Mesendoderm (in vitro differentiated cells): ENCODE data around the gene FAM184B.

Experiments used
- DNase-seq: peaks from one replicate; pipeline ENCODE4 v3.0.0; 2013
- H2AK5ac ChIP-seq: 2 replicates; pipeline ENCODE4 v1.6.1; 2013; ENCODE audit warnings: low read length, inconsistent platforms
- H2BK120ac ChIP-seq: 2 replicates; pipeline ENCODE4 v1.6.1; 2013; ENCODE audit warnings: low read depth, mild to moderate bottlenecking, low read length, moderate library complexity, mixed read lengths
- H2BK15ac ChIP-seq: replicated peaks from 2 replicates; pipeline ENCODE4 v1.6.1; 2013; ENCODE audit warnings: low read depth, mild to moderate bottlenecking, moderate library complexity
- H2BK5ac ChIP-seq: 2 replicates; pipeline ENCODE4 v1.6.1; 2013; ENCODE audit warnings: low read length, inconsistent platforms
- H3K18ac ChIP-seq: 2 replicates; pipeline ENCODE4 v1.6.1; 2013; ENCODE audit warnings: mild to moderate bottlenecking, low read length, mixed read lengths
- H3K23ac ChIP-seq: one replicate; pipeline ENCODE4 v1.6.1; 2013; ENCODE audit warnings: low read length
- H3K27ac ChIP-seq: 2 replicates; pipeline ENCODE4 v1.5.1; 2013; ENCODE audit warnings: low read depth, mild to moderate bottlenecking, inconsistent platforms, low read length, moderate library complexity
- H3K27me3 ChIP-seq: 2 replicates; pipeline ENCODE4 v1.6.1; 2013; ENCODE audit warnings: low read length, control low read depth, mild to moderate bottlenecking, inconsistent platforms; ENCODE audit not compliant: insufficient read depth, poor library complexity
- H3K36me3 ChIP-seq: 2 replicates; pipeline ENCODE4 v1.6.1; 2013; ENCODE audit warnings: low read length, inconsistent platforms; ENCODE audit not compliant: control insufficient read depth, insufficient read depth
- H3K4ac ChIP-seq: one replicate; pipeline ENCODE4 v1.6.1; 2013; ENCODE audit warnings: low read depth, mild to moderate bottlenecking, low read length, moderate library complexity
- H3K4me1 ChIP-seq: 2 replicates; pipeline ENCODE4 v1.6.1; 2013; ENCODE audit warnings: low read depth, low read length, inconsistent platforms; ENCODE audit not compliant: control insufficient read depth
- H3K4me2 ChIP-seq: 2 replicates; pipeline ENCODE4 v1.6.1; 2013; ENCODE audit warnings: low read length
- H3K4me3 ChIP-seq: 2 replicates; pipeline ENCODE4 v1.5.1; 2013; ENCODE audit warnings: mild to moderate bottlenecking, low read length
- H3K56ac ChIP-seq: one replicate; pipeline ENCODE4 v1.6.1; 2013; ENCODE audit warnings: low read length
- H3K79me1 ChIP-seq: 2 replicates; pipeline ENCODE4 v1.6.1; 2013; ENCODE audit warnings: low read length, inconsistent platforms
- H3K79me2 ChIP-seq: 2 replicates; pipeline ENCODE4 v1.6.1; 2013; ENCODE audit warnings: mild to moderate bottlenecking, low read length; ENCODE audit not compliant: control insufficient read depth, insufficient read depth
- H3K9ac ChIP-seq: 2 replicates; pipeline ENCODE4 v1.6.1; 2013; ENCODE audit warnings: low read length, inconsistent platforms
- H4K5ac ChIP-seq: one replicate; pipeline ENCODE4 v1.6.1; 2013; ENCODE audit warnings: low read length
- H4K8ac ChIP-seq: one replicate; pipeline ENCODE4 v1.6.1; 2013; ENCODE audit warnings: low read depth, mild to moderate bottlenecking, control low read depth, low read length, moderate library complexity
- WGBS: extraction: QIAGEN DNeasy Blood & Tissue Kit; methylation state at CpG from one replicate; pipeline ENCODE4 v1.1.7; 2013; ENCODE audit warnings: low lambda C conversion rate, missing lambda C conversion rate; ENCODE audit not compliant: insufficient coverage; ENCODE audit errors: extremely low coverage; 5-methylcytosine and 5-hydroxymethylcytosine counted together

Gene FAM184B

DNA sequence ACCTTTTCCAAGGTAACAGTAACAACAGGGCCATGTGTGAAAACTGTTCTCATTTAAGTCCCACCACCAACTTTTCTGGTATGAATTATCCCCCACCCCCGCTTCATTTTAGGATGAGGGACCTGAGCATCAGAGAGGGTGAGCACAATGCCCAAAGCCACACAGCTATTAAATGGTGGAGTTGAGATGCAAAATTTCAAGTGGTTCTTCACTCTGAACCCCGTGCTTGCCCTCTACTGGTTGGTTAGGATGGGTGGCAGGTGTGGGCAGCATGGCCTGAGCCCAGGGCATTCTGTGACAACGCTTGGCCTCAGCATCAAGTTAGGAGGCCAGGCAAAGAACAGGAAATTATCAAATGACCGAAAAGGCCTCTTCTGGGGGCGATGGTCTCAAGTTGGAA is 133.5 kb downstream of the FAM184B start:
- Histone ChIP-seq H3K4ac (no peak overlapping the region), H2BK5ac (no peak overlapping the region), H3K36me3 (no peaks in the 10 kb centered on the region), H3K18ac (no peak overlapping the region), H3K4me1 (no peaks in the 10 kb centered on the region), H3K79me1 (no peaks in the 10 kb centered on the region), H3K56ac (no peak overlapping the region), H3K23ac (no peak overlapping the region), H3K79me2 (no peaks in the 10 kb centered on the region), H3K27ac (no peak overlapping the region), H3K9ac (no peak overlapping the region), H3K27me3 (no peaks in the 10 kb centered on the region), H3K4me2 (no peak overlapping the region), H4K5ac (no peak overlapping the region), H2BK15ac (no peak overlapping the region), H2AK5ac (no peak overlapping the region), H3K4me3 (no peak overlapping the region), H4K8ac (no peak overlapping the region), H2BK120ac (no peak overlapping the region)
- peak; percentile 30 for DNase-seq
- no CpG with 5 or more reads among the region's 5 CpGs for WGBS

DNA sequence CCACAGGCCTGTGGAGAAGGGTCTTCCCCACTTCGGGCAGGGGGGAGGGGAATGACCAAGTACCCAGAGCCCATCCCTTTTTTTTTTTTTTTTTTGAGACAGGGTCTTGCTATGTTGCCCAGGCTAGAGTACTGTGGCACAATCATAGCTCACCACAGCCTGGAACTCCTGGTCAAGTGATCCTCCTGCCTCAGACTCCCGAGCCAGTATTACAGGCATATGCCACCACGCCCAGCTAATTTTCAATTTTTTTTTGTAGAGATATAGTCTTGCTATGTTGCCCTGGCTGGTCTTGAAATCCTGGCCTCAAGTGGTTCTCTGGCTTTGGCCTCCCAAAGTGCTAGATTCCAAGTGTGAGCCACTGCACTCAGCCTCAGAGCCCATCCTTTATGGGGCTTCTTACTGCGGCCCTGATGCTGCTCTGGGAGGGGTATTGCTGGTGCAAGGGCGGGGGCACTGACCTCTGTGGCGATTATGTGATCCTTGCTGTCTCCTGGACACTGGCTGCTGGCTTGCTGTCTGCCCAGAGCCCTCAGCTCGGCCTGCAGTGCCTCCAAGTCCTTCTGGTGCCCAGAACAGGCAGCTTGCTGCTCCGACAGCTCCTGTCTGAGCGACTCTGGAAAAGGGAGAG is 134.1 kb downstream of the FAM184B start:
- Histone ChIP-seq H3K27me3 (peaks cover 2% of the 10 kb centered on the region), H3K4me1 (no peaks in the 10 kb centered on the region), H3K18ac (no peak overlapping the region), H3K9ac (no peak overlapping the region), H4K8ac (no peak overlapping the region), H3K27ac (no peak overlapping the region), H2BK15ac (no peak overlapping the region), H3K4ac (no peak overlapping the region), H3K4me3 (no peak overlapping the region), H3K56ac (no peak overlapping the region), H3K79me2 (no peaks in the 10 kb centered on the region), H3K4me2 (no peak overlapping the region), H2AK5ac (no peak overlapping the region), H3K23ac (no peak overlapping the region), H2BK120ac (no peak overlapping the region), H2BK5ac (no peak overlapping the region), H3K36me3 (no peaks in the 10 kb centered on the region), H4K5ac (no peak overlapping the region), H3K79me1 (no peaks in the 10 kb centered on the region)
- no CpG with 5 or more reads among the region's 9 CpGs for WGBS
- DNase-seq = no peak

DNA sequence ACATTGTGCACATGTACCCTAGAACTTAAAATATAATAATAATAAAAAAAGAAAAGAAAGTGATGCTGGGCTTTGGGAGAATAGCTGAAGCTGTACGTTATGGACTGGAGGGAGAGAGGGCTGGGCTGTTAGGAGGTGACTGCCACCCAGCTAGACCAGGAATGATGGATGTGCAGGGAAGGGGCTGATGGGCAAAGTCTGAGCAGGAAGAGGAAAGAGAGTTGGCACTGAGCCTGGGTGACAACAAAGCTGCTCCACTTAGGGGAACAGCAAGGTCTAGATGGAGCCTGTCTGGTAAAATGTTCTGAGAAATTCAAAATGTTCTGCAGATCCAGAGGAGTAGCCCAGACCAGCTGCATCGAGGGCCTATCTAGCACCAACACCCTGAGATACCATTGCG is 134.7 kb downstream of the FAM184B start:
- Histone ChIP-seq H3K23ac (no peak overlapping the region), H2AK5ac (no peak overlapping the region), H3K4me3 (no peak overlapping the region), H3K4ac (no peak overlapping the region), H3K4me2 (no peak overlapping the region), H3K79me1 (no peaks in the 10 kb centered on the region), H3K56ac (no peak overlapping the region), H3K4me1 (no peaks in the 10 kb centered on the region), H4K8ac (no peak overlapping the region), H3K9ac (no peak overlapping the region), H3K27ac (no peak overlapping the region), H3K36me3 (no peaks in the 10 kb centered on the region), H3K27me3 (peaks cover 2% of the 10 kb centered on the region), H3K18ac (no peak overlapping the region), H2BK5ac (no peak overlapping the region), H2BK120ac (no peak overlapping the region), H4K5ac (no peak overlapping the region), H2BK15ac (no peak overlapping the region), H3K79me2 (no peaks in the 10 kb centered on the region)
- no CpG with 5 or more reads among the region's 3 CpGs for WGBS
- DNase-seq = no peak

DNA sequence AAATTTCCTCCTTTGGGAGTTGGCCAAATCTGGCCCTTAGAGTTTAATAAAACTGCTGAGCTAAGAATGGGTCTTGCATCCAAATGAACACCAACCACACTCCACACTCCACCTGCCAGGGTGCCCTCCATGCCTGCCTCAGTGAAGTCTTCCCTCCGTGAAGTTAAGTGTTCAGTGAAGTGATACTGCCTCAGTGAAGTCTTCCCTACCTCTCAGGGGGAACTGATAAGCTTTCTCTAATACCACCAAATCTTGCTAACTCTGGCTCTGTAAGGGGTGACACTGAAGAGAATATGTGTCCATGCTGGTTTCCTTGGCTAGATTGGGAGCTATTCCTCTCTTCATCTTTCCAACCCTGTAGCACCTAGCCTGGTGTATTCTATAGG is 139.0 kb downstream of the FAM184B start:
- Histone ChIP-seq H3K9ac (no peak overlapping the region), H3K79me1 (no peaks in the 10 kb centered on the region), H2BK5ac (no peak overlapping the region), H3K4ac (no peak overlapping the region), H2BK15ac (no peak overlapping the region), H2BK120ac (no peak overlapping the region), H3K4me2 (no peak overlapping the region), H4K8ac (no peak overlapping the region), H3K4me3 (no peak overlapping the region), H3K36me3 (peaks cover 3% of the 10 kb centered on the region), H3K79me2 (no peaks in the 10 kb centered on the region), H3K23ac (no peak overlapping the region), H3K27ac (no peak overlapping the region), H3K56ac (no peak overlapping the region), H3K18ac (no peak overlapping the region), H3K27me3 (peaks cover 2% of the 10 kb centered on the region), H2AK5ac (no peak overlapping the region), H3K4me1 (no peaks in the 10 kb centered on the region), H4K5ac (no peak overlapping the region)
- no CpG with 5 or more reads among the region's 1 CpG for WGBS
- DNase-seq = no peak

DNA sequence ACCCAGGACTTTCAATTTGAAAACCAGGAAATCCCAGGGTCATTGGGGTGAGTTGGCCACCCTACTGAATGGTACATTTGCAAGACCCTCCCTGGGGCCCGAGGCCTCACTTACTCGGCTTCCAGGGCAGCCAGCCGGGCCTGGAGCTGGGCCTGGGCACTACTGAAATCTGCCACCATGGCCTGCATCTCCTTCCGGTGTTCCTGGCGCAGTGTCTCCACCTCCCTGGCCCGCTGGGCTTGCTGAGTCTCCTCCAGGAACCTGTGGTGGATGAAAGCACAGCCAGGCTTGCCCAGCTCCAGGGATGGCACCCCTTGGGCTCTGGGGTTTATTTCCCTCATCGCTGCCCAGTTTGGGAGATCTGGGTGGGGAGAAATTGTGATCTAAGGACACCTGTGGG is 142.3 kb downstream of the FAM184B start:
- H3K4ac ChIP-seq = no peak overlapping the region
- H3K79me1 ChIP-seq = no peaks in the 10 kb centered on the region
- H3K18ac ChIP-seq = no peak overlapping the region
- no peak overlapping the region for H4K5ac ChIP-seq
- H3K4me1 ChIP-seq = no peaks in the 10 kb centered on the region
- H3K4me2 ChIP-seq = no peak overlapping the region
- H4K8ac ChIP-seq = no peak overlapping the region
- H3K9ac ChIP-seq = no peak overlapping the region
- no peak overlapping the region for H3K56ac ChIP-seq
- peaks cover 3% of the 10 kb centered on the region for H3K36me3 ChIP-seq
- H2AK5ac ChIP-seq = no peak overlapping the region
- no peak overlapping the region for H3K4me3 ChIP-seq
- no peak overlapping the region for H3K27ac ChIP-seq
- H3K27me3 ChIP-seq = peaks cover 2% of the 10 kb centered on the region
- H3K79me2 ChIP-seq = no peaks in the 10 kb centered on the region
- no peak overlapping the region for H3K23ac ChIP-seq
- no CpG with 5 or more reads among the region's 7 CpGs for WGBS
- no peak overlapping the region for H2BK120ac ChIP-seq
- no peak overlapping the region for H2BK15ac ChIP-seq
- no peak overlapping the region for H2BK5ac ChIP-seq
- DNase-seq = no peak
